Gastroesophageal sphincter (tissue), 4 donors: ENCODE data around the gene RAB26. TPM values are rescaled to one million over a fixed set of nuclear protein-coding genes. Genes with fewer than 3 reads are reported as not detected.

Experiments
- ATAC-seq: fragments of 150-250 bp; one replicate; pipeline ENCODE4 v1.9.1; 2016; ENCODE audit warnings: mild to moderate bottlenecking, moderate library complexity
- H3K27ac ChIP-seq, 4 donors: fragments of 200-600 bp; sonication (generic) in 3 of 4; 1 replicate in 3 of 4; 2 replicates in 1 of 4; pipeline ENCODE4 v1.5.1; 2016 to 2019
- H3K27me3 ChIP-seq: fragments of 200-600 bp; sonication (generic); one replicate; pipeline ENCODE4 v1.5.1; 2019
- H3K36me3 ChIP-seq, 2 donors: fragments of 200-600 bp; sonication (generic); one replicate each; pipeline ENCODE4 v1.5.1; 2019; ENCODE audit warnings: control low read depth in 1 of 2
- H3K4me1 ChIP-seq, 3 donors: fragments of 200-600 bp; sonication (generic); 1 replicate in 2 of 3; 2 replicates in 1 of 3; pipeline ENCODE4 v1.5.1; 2016 to 2019; ENCODE audit warnings: control low read depth in 2 of 3
- H3K4me3 ChIP-seq, 2 donors: fragments of 200-600 bp; sonication (generic); one replicate each; pipeline ENCODE4 v1.5.1; 2019; ENCODE audit warnings: mild to moderate bottlenecking in 1 of 2, moderate library complexity in 1 of 2
- H3K9me3 ChIP-seq, 3 donors: fragments of 200-600 bp; sonication (generic); one replicate each; pipeline ENCODE4 v1.5.1; 2017 to 2019; ENCODE audit warnings: control low read depth in 2 of 3
- EP300 ChIP-seq: sonication (generic); formaldehyde crosslinking; IDR thresholded peaks from one replicate; pipeline ENCODE4 v1.6.1; 2017; ENCODE audit warnings: antibody characterized with exemption, mild to moderate bottlenecking
- POLR2A ChIP-seq, 2 donors: fragments of 450-650 bp; IDR thresholded peaks; one replicate each; pipeline ENCODE4 v1.6.1; 2017; ENCODE audit warnings: antibody characterized with exemption in 2 of 2, mild to moderate bottlenecking in 2 of 2, moderate library complexity in 1 of 2
- POLR2AphosphoS5 ChIP-seq: sonication (generic); formaldehyde crosslinking; IDR thresholded peaks from one replicate; pipeline ENCODE4 v1.6.1; 2017; ENCODE audit warnings: antibody characterized with exemption
- WGBS, 2 donors: methylation state at CpG; one replicate each; pipeline ENCODE4 v1.1.5; 2018; ENCODE audit warnings: low coverage in 1 of 2; 5-methylcytosine and 5-hydroxymethylcytosine counted together
- total RNA-seq, 4 donors: library from RNA; depleted of rRNA; stranded (reverse); fragments of >200 nt; gene quantifications; one replicate each; pipeline ENCODE4 v1.1.0, GENCODE V29; 2016
- TF ChIP-seq, protein P1 (sequence below), 4 experiments: fragments of 200-600 bp in 2 of 4; fragments of 450-650 bp in 2 of 4; sonication (generic) in 1 of 4; IDR thresholded peaks; one replicate each; pipeline ENCODE4 v1.5.1; 2017 to 2019; ENCODE audit warnings: antibody characterized with exemption in 4 of 4, mild to moderate bottlenecking in 2 of 4, moderate library complexity in 2 of 4

The RAB26 gene
- total RNA-seq, 4 donors from 2014 or later: 0.39 to 1.0 TPM; not detected in 2

DNA sequence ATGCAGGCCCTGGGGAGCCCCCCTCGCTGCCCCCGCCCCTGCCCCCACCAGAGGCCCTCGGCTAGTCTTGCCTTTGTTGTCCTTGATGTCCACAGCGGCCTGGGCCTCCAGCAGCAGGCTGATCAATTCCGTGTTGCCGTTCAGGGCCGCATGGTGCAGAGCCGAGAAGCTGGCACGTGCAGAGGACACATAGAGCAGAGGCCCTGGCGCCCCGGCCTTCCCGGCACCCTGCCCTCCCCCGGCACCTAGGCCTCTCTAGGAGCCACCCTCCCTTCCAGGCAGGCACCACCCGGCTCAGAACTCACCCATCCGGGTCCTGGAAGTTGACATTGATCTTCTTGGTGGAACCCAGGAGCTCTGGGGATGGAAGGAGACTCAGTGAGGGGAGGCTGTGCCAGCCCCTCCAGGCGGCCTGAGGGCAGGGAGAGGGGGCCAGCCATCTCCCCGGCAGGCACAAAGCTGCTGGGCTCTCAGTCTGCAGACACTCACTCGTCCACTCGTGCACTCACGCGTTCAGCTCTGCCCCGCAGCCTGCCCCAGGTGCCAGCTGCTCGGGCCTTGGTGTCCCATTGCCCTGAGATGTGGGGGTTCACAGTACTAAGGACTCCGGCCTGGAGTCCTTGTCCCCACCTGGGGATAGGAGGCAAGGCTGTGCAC is 41.7 kb downstream of the RAB26 start:
- H3K27ac ChIP-seq: no peak overlapping the region
- peaks cover 29% of the 10 kb centered on the region for H3K27me3 ChIP-seq
- ATAC-seq: no peak
- peaks cover 0 to 3% (median 0%) of the 10 kb centered on the region in 3 donors for H3K4me1 ChIP-seq
- WGBS, 2 donors: no CpG with 5 or more reads among the region's 24 CpGs
- no peaks in the 10 kb centered on the region for H3K36me3 ChIP-seq
- no peak overlapping the region for H3K4me3 ChIP-seq
- TF ChIP-seq EP300 (no peak), POLR2A (IDR thresholded peaks at IDR 0.05) (no peak), POLR2AphosphoS5 (no peak)
- TF ChIP-seq, protein P1, sequence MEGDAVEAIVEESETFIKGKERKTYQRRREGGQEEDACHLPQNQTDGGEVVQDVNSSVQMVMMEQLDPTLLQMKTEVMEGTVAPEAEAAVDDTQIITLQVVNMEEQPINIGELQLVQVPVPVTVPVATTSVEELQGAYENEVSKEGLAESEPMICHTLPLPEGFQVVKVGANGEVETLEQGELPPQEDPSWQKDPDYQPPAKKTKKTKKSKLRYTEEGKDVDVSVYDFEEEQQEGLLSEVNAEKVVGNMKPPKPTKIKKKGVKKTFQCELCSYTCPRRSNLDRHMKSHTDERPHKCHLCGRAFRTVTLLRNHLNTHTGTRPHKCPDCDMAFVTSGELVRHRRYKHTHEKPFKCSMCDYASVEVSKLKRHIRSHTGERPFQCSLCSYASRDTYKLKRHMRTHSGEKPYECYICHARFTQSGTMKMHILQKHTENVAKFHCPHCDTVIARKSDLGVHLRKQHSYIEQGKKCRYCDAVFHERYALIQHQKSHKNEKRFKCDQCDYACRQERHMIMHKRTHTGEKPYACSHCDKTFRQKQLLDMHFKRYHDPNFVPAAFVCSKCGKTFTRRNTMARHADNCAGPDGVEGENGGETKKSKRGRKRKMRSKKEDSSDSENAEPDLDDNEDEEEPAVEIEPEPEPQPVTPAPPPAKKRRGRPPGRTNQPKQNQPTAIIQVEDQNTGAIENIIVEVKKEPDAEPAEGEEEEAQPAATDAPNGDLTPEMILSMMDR (IDR thresholded peaks at IDR 0.05): no peak
- H3K9me3 ChIP-seq: no peaks in the 10 kb centered on the region

DNA sequence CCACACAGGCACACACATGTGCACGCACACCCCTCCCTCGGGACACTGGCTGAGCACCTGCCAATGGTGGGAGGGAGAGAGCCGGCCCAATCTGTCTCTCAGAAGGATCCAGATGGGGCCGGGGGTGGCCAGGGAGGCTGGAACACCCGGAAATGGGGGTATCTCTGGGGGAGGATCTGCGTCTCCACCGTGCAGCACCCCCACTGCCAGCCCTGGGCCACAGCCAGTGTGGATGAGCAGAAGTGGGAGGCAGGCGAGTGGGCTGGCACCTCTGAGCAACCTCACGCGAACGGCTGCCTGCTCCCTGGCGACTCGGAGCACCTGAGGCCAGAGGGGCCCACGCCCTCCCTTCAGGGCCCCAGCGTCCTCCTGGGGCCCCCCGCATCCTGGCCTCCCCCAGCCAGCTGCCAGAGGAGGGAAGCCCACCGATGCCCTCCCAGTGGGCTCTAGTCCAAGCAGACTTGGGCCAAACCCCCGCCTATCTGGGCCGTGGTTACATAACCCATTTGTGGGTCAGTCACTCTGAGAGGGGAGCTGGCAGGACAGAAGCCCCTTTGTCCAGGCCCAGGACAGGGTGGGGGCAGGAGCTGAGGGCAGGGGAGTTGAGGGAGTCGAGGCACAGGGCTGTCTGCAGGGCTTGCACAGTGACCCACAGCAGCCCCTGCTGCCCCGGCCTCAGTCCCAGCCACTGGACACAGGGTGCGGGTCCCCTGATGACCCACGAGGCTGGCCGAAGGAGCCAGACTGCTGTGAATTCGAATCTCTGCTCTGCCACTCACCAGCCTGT is 42.4 kb downstream of the RAB26 start:
- Histone ChIP-seq H3K4me3 (no peak overlapping the region), H3K27me3 (peaks cover 36% of the 10 kb centered on the region), H3K4me1 (peaks cover 0 to 11% (median 6%) of the 10 kb centered on the region in 3 donors), H3K36me3 (no peaks in the 10 kb centered on the region), H3K27ac (no peak overlapping the region), H3K9me3 (no peaks in the 10 kb centered on the region)
- no peak for TF ChIP-seq POLR2A (IDR thresholded peaks at IDR 0.05)
- no peak for TF ChIP-seq POLR2AphosphoS5
- TF ChIP-seq EP300: no peak
- TF ChIP-seq, protein P1 (IDR thresholded peaks at IDR 0.05): no peak
- ATAC-seq: no peak
- WGBS, 2 donors: 78% methylated on average over 4 of the region's 25 CpGs; no CpG with 5 or more reads in 1 of the 2 donors

- TF ChIP-seq EP300 (no peak), POLR2AphosphoS5 (no peak), POLR2A (IDR thresholded peaks at IDR 0.05) (no peak)
- TF ChIP-seq, protein P1 (IDR thresholded peaks at IDR 0.05): no peak
- H3K4me3 ChIP-seq: no peak overlapping the region
- peaks cover 0 to 15% (median 9%) of the 10 kb centered on the region in 3 donors for H3K4me1 ChIP-seq
- no peaks in the 10 kb centered on the region for H3K9me3 ChIP-seq
- 72 to 81% methylated on average over 5 to 8 of the region's 11 CpGs for WGBS, 2 donors
- H3K27me3 ChIP-seq: peaks cover 40% of the 10 kb centered on the region
- H3K27ac ChIP-seq: no peak overlapping the region
- H3K36me3 ChIP-seq: no peaks in the 10 kb centered on the region
- no peak for ATAC-seq
These were observed 43.0 kb downstream of the RAB26 start for GRCh38 chr16:2191446-2191706.

DNA sequence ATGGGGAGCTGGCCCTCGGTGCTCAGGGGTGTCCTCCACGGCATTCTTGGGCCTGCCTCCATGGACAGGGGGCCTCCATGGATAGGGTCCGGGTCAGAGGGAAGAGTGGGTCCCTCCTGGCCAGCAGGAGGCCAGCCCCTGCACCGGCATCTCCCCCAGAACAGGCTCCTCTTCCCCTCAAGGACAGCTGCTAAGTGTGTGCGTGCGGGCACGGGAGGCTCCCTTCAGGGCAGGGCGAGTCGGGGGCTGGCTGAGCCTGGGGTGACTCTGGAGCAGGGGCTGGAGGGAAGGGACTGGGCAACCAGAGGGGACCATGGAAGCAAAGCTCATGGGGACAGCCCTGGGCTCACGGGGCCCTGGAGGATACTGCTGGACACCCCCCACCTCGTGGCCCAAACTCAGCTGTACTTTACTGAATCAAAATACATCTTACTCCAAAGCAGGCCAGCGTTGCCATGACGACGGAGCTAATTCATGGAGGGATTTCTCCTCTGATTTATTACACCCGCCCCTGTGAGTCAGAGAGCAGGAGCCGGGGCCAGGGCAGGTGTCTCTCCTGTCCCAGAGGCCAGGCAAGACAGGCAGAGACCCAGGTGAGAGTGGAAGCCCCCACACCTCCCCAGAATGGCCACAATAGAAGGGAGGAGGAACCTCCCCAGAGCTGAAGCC is 45.9 kb downstream of the RAB26 start:
- TF ChIP-seq POLR2AphosphoS5: no peak
- no peak for TF ChIP-seq POLR2A (IDR thresholded peaks at IDR 0.05)
- TF ChIP-seq EP300: no peak
- TF ChIP-seq, protein P1 (IDR thresholded peaks at IDR 0.05): no peak
- H3K27me3 ChIP-seq: peaks cover 61% of the 10 kb centered on the region
- H3K4me3 ChIP-seq: no peak overlapping the region
- ATAC-seq: no peak
- no peak overlapping the region for H3K27ac ChIP-seq
- peaks cover 0 to 22% (median 9%) of the 10 kb centered on the region in 3 donors for H3K4me1 ChIP-seq
- 60% methylated on average over 1 of the region's 16 CpGs; no CpG with 5 or more reads in 1 of the 2 donors for WGBS, 2 donors
- H3K36me3 ChIP-seq: no peaks in the 10 kb centered on the region
- H3K9me3 ChIP-seq: no peaks in the 10 kb centered on the region
